ENCODE results near the gene TLCD3B. TPM values are rescaled to one million over a fixed set of nuclear protein-coding genes. Genes with fewer than 3 reads are reported as not detected.
A peak's percentile ranks its signal among the peaks of the same experiment; 100 is the strongest.

The TLCD3B gene
- polyA plus RNA-seq, 1 of the 3 experiments (the other 2 are of a cell fraction): 3.8 TPM

- Histone ChIP-seq H3K36me3 (replicated peaks in 1 of 2; ENCODE audit: control insufficient read depth in 1 of 2, insufficient read depth in 2 of 2, low read length in 1 of 2) (peaks cover 0 to 47% of the 10 kb centered on the region in 2 experiments), H3K4me2 (peak overlapping the region; percentile 99), H4K20me1 (ENCODE audit: insufficient read depth) (no peaks in the 10 kb centered on the region), H3K9me2 (no peaks in the 10 kb centered on the region), H3K9ac (peak overlapping the region; percentile 90), H3K79me2 (ENCODE audit: insufficient read depth) (peaks cover 19% of the 10 kb centered on the region; the same call in 1 of the 2 replicates), H3K27ac (ENCODE audit: low read depth in 2 of 2, low read length in 1 of 2) (peak overlapping the region in 1 of 2 experiments; percentile 94; a peak in 1 of 4 replicates), H3K27me3 (ENCODE audit: insufficient read depth) (no peaks in the 10 kb centered on the region), H2AFZ (ENCODE audit: low read depth) (no peak overlapping the region), H3K4me1 (ENCODE audit: control insufficient read depth in 1 of 2, insufficient read depth in 2 of 2, low read depth in 1 of 2, low read length in 1 of 2) (peaks cover 0 to 14% of the 10 kb centered on the region in 2 experiments; a peak in 1 of 4 replicates), H3K9me3 (no peaks in the 10 kb centered on the region), H3F3A (replicated peaks; ENCODE audit: insufficient read depth) (peaks cover 10% of the 10 kb centered on the region), H3K4me3 (ENCODE audit: low read depth in 2 of 2, low read length in 1 of 2) (peak overlapping the region in 1 of 2 experiments; percentile 87; a peak in 1 of 4 replicates)
- ChIA-PET POLR2A (interaction anchor here (1.1 to 1.3 kb wide), 2 partner anchors 11 to 32 kb away, joined by 3 read pairs; partner anchors contain the start of gene TMEM219), CTCF (interaction anchor here (1.0 to 2.4 kb wide), 3 partner anchors 12 to 145 kb away, joined by 3 to 7 read pairs (median 6); partner anchors contain the start of gene TLCD3B)
- TF ChIP-seq RAD21 (IDR thresholded peaks at IDR 0.05; ENCODE audit: low read length): no peak
- no peak for TF ChIP-seq REST (IDR thresholded peaks at IDR 0.05; ENCODE audit: low read depth, low read length)
- no peak for TF ChIP-seq GABPA (IDR thresholded peaks at IDR 0.05; ENCODE audit: low read depth)
- 92% methylated on average over 9 of the region's 9 CpGs for WGBS (ENCODE audit: low lambda C conversion rate)
- DNase-seq: no peak
Observed at GRCh38 chr16:29993903-29994599, 37.0 kb downstream of the TLCD3B start.

GRCh38 chr16:29993191-29993902 is 37.7 kb downstream of the TLCD3B start:
- H3K9me2 ChIP-seq: no peaks in the 10 kb centered on the region
- peaks cover 0 to 51% of the 10 kb centered on the region in 2 experiments for H3K36me3 ChIP-seq (replicated peaks in 1 of 2; ENCODE audit: control insufficient read depth in 1 of 2, insufficient read depth in 2 of 2, low read length in 1 of 2)
- no peaks in the 10 kb centered on the region for H4K20me1 ChIP-seq (ENCODE audit: insufficient read depth)
- no peaks in the 10 kb centered on the region for H3K27me3 ChIP-seq (ENCODE audit: insufficient read depth)
- CTCF ChIA-PET: interaction anchor here (1.0 to 2.4 kb wide), 3 partner anchors 12 to 145 kb away, joined by 3 to 7 read pairs (median 6); partner anchors contain the start of gene TLCD3B
- no peak for DNase-seq
- no peak overlapping the region for H3K9ac ChIP-seq
- no peak overlapping the region for H3K27ac ChIP-seq (ENCODE audit: low read depth in 2 of 2, low read length in 1 of 2)
- H3F3A ChIP-seq (replicated peaks; ENCODE audit: insufficient read depth): peaks cover 10% of the 10 kb centered on the region
- H3K4me1 ChIP-seq (ENCODE audit: control insufficient read depth in 1 of 2, insufficient read depth in 2 of 2, low read depth in 1 of 2, low read length in 1 of 2): peaks cover 0 to 14% of the 10 kb centered on the region in 2 experiments; a peak in 1 of 4 replicates
- POLR2A ChIA-PET: interaction anchor here (0.5 to 1.1 kb wide), 2 partner anchors 10 to 20 kb away, joined by 3 read pairs; no protein-coding TSS in a partner anchor
- no peak overlapping the region for H3K4me2 ChIP-seq
- WGBS (ENCODE audit: low lambda C conversion rate): 88% methylated on average over 12 of the region's 25 CpGs
- peaks cover 19% of the 10 kb centered on the region; the same call in 1 of the 2 replicates for H3K79me2 ChIP-seq (ENCODE audit: insufficient read depth)
- no peak overlapping the region for H2AFZ ChIP-seq (ENCODE audit: low read depth)
- H3K9me3 ChIP-seq: no peaks in the 10 kb centered on the region
- H3K4me3 ChIP-seq (ENCODE audit: low read depth in 2 of 2, low read length in 1 of 2): no peak overlapping the region
- TF ChIP-seq SMC3 (IDR thresholded peaks at IDR 0.05; ENCODE audit: low read depth, low read length) (no peak), CTCF (IDR thresholded peaks at IDR 0.05) (no peak), ZBTB33 (IDR thresholded peaks at IDR 0.05; ENCODE audit: borderline replicate concordance, low read depth) (no peak), REST (IDR thresholded peaks at IDR 0.05; ENCODE audit: low read depth, low read length) (no peak), MAX (IDR thresholded peaks at IDR 0.05; ENCODE audit: low read depth) (no peak), MXI1 (IDR thresholded peaks at IDR 0.05; ENCODE audit: low read depth, low read length) (no peak), USF2 (IDR thresholded peaks at IDR 0.05; ENCODE audit: borderline replicate concordance, low read depth, low read length) (no peak)
